Measurements from ENCODE around the gene ABCC4.

DNA sequence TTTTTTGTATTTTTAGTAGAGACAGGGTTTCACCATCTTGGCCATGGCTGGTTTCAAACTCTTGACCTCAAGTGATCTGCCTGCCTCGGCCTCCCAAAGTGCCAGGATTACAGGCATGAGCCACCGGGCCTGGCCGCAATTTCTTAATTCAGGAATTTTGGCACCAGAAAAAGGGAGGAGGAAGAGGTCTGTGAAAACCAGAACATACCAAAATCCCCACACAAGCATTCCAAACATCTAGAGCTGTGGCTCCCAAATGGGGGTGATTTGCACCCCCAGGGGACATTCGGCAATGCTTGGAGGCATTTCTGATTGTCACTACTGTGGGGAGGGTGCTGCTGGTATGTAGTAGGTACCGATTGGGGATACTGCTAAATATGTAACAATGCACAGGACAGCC lies 40.2 kb upstream of the ABCC4 start:
- TF ChIP-seq JUNB (IDR thresholded peaks at IDR 0.05; ENCODE audit: unreplicated experiment) (no peak), POLR2AphosphoS5 (IDR thresholded peaks at IDR 0.05; ENCODE audit: low read depth) (no peak)
- TF ChIP-seq, protein P1, sequence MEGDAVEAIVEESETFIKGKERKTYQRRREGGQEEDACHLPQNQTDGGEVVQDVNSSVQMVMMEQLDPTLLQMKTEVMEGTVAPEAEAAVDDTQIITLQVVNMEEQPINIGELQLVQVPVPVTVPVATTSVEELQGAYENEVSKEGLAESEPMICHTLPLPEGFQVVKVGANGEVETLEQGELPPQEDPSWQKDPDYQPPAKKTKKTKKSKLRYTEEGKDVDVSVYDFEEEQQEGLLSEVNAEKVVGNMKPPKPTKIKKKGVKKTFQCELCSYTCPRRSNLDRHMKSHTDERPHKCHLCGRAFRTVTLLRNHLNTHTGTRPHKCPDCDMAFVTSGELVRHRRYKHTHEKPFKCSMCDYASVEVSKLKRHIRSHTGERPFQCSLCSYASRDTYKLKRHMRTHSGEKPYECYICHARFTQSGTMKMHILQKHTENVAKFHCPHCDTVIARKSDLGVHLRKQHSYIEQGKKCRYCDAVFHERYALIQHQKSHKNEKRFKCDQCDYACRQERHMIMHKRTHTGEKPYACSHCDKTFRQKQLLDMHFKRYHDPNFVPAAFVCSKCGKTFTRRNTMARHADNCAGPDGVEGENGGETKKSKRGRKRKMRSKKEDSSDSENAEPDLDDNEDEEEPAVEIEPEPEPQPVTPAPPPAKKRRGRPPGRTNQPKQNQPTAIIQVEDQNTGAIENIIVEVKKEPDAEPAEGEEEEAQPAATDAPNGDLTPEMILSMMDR (conservative IDR thresholded peaks at IDR 0.05; ENCODE audit: low read depth in 2 of 2), result no peak
